ENCODE results near the gene PCYT1B. TPM values are rescaled to one million over a fixed set of nuclear protein-coding genes. Genes with fewer than 3 reads are reported as not detected.

Gene PCYT1B
- total and polyA plus RNA-seq, 7 experiments from 2014 or later: 0.05 to 0.12 TPM; not detected in 5

GRCh38 chrX:24682739-24683432 is 35.7 kb upstream of the PCYT1B start:
- intact Hi-C loops (cut with micrococcal nuclease): no loop called here
- ATAC-seq: no peak
- POLR2A ChIA-PET: no interaction called here

GRCh38 chrX:24676403-24677024 is 29.4 kb upstream of the PCYT1B start:
- peaks cover 0 to 4% (median 0%) of the 10 kb centered on the region in 5 donors for H3K27me3 Mint-ChIP-seq
- Histone ChIP-seq H3K27ac (ENCODE audit: low read depth, low read length) (no peak overlapping the region), H3K4me1 (ENCODE audit: control insufficient read depth in 2 of 2, insufficient read depth in 2 of 2, low read length in 2 of 2) (no peaks in the 10 kb centered on the region), H3K4me3 (ENCODE audit: low read length) (no peak overlapping the region), H3K27me3 (ENCODE audit: control insufficient read depth in 2 of 2, insufficient read depth in 2 of 2, low read length in 2 of 2) (no peaks in the 10 kb centered on the region), H3K36me3 (ENCODE audit: control insufficient read depth in 2 of 3, insufficient read depth in 3 of 3, low read length in 3 of 3) (no peaks in the 10 kb centered on the region), H3K9me3 (ENCODE audit: control insufficient read depth in 2 of 3, low read length in 3 of 3) (no peaks in the 10 kb centered on the region)
- POLR2A ChIA-PET: no interaction called here
- DNase-seq (peak in 2 of 9 donors; percentile 7 to 8), ATAC-seq (peak; percentile 44)
- H3K4me3 Mint-ChIP-seq: no peak overlapping the region
- H3K36me3 Mint-ChIP-seq: no peaks in the 10 kb centered on the region
- no peak overlapping the region for H3K27ac Mint-ChIP-seq
- no peaks in the 10 kb centered on the region for H3K4me1 Mint-ChIP-seq
- H3K9me3 Mint-ChIP-seq: peaks cover 0 to 2% (median 0%) of the 10 kb centered on the region in 11 donors
- intact Hi-C loops (cut with micrococcal nuclease): loop anchor here in 1 of 2 donors (2.0 kb wide), 1 partner anchor 30 kb away; the partner anchor contains the start of gene PCYT1B
- CTCF ChIA-PET: interaction anchor here (0.9 kb wide), 1 partner anchor 303 kb away, joined by 6 read pairs; no protein-coding TSS in a partner anchor

More at GRCh38 chrX:24682739-24683432, 35.7 kb upstream of the PCYT1B start:
- DNase-seq: no peak
- no peaks in the 10 kb centered on the region for H3K4me1 ChIP-seq (ENCODE audit: control insufficient read depth in 2 of 2, insufficient read depth in 2 of 2, low read length in 2 of 2)
- peaks cover 0 to 10% (median 0%) of the 10 kb centered on the region in 5 donors for H3K27me3 Mint-ChIP-seq
- CTCF ChIA-PET: no interaction called here
- peaks cover 0 to 5% (median 0%) of the 10 kb centered on the region in 11 donors for H3K9me3 Mint-ChIP-seq
- H3K4me3 Mint-ChIP-seq: no peak overlapping the region
- no peaks in the 10 kb centered on the region for H3K9me3 ChIP-seq (ENCODE audit: control insufficient read depth in 2 of 3, low read length in 3 of 3)
- H3K4me3 ChIP-seq (ENCODE audit: low read length): no peak overlapping the region
- H3K36me3 ChIP-seq (ENCODE audit: control insufficient read depth in 2 of 3, insufficient read depth in 3 of 3, low read length in 3 of 3): no peaks in the 10 kb centered on the region
- no peaks in the 10 kb centered on the region for H3K36me3 Mint-ChIP-seq
- H3K27ac ChIP-seq (ENCODE audit: low read depth, low read length): no peak overlapping the region
- peaks cover 0 to 4% (median 0%) of the 10 kb centered on the region in 7 donors for H3K4me1 Mint-ChIP-seq
- H3K27ac Mint-ChIP-seq: no peak overlapping the region
- no peaks in the 10 kb centered on the region for H3K27me3 ChIP-seq (ENCODE audit: control insufficient read depth in 2 of 2, insufficient read depth in 2 of 2, low read length in 2 of 2)

- CTCF ChIA-PET: no interaction called here
- H3K4me3 ChIP-seq (ENCODE audit: low read length): no peak overlapping the region
- no peaks in the 10 kb centered on the region for H3K27me3 ChIP-seq (ENCODE audit: control insufficient read depth in 2 of 2, insufficient read depth in 2 of 2, low read length in 2 of 2)
- Mint-ChIP-seq H3K27ac (no peak overlapping the region), H3K9me3 (peaks cover 0 to 2% (median 0%) of the 10 kb centered on the region in 11 donors), H3K4me3 (no peak overlapping the region), H3K27me3 (peaks cover 0 to 3% (median 0%) of the 10 kb centered on the region in 5 donors), H3K4me1 (no peaks in the 10 kb centered on the region), H3K36me3 (no peaks in the 10 kb centered on the region)
- DNase-seq: no peak
- ATAC-seq: no peak
- no peaks in the 10 kb centered on the region for H3K9me3 ChIP-seq (ENCODE audit: control insufficient read depth in 2 of 3, low read length in 3 of 3)
- H3K4me1 ChIP-seq (ENCODE audit: control insufficient read depth in 2 of 2, insufficient read depth in 2 of 2, low read length in 2 of 2): no peaks in the 10 kb centered on the region
- POLR2A ChIA-PET: no interaction called here
- H3K27ac ChIP-seq (ENCODE audit: low read depth, low read length): no peak overlapping the region
- intact Hi-C loops (cut with micrococcal nuclease): no loop called here
- H3K36me3 ChIP-seq (ENCODE audit: control insufficient read depth in 2 of 3, insufficient read depth in 3 of 3, low read length in 3 of 3): no peaks in the 10 kb centered on the region
Observed at GRCh38 chrX:24673424-24673823, 26.3 kb upstream of the PCYT1B start.

- no peak overlapping the region for H3K27ac Mint-ChIP-seq
- no peak overlapping the region for H3K4me3 Mint-ChIP-seq
- CTCF ChIA-PET: no interaction called here
- H3K36me3 ChIP-seq (ENCODE audit: control insufficient read depth in 2 of 3, insufficient read depth in 3 of 3, low read length in 3 of 3): no peaks in the 10 kb centered on the region
- H3K4me1 Mint-ChIP-seq: no peaks in the 10 kb centered on the region
- H3K4me1 ChIP-seq (ENCODE audit: control insufficient read depth in 2 of 2, insufficient read depth in 2 of 2, low read length in 2 of 2): no peaks in the 10 kb centered on the region
- H3K36me3 Mint-ChIP-seq: no peaks in the 10 kb centered on the region
- H3K9me3 ChIP-seq (ENCODE audit: control insufficient read depth in 2 of 3, low read length in 3 of 3): no peaks in the 10 kb centered on the region
- DNase-seq: no peak
- POLR2A ChIA-PET: no interaction called here
- ATAC-seq: no peak
- no peak overlapping the region for H3K27ac ChIP-seq (ENCODE audit: low read depth, low read length)
- peaks cover 0 to 5% (median 0%) of the 10 kb centered on the region in 5 donors for H3K27me3 Mint-ChIP-seq
- H3K4me3 ChIP-seq (ENCODE audit: low read length): no peak overlapping the region
- intact Hi-C loops (cut with micrococcal nuclease): no loop called here
- H3K27me3 ChIP-seq (ENCODE audit: control insufficient read depth in 2 of 2, insufficient read depth in 2 of 2, low read length in 2 of 2): no peaks in the 10 kb centered on the region
- H3K9me3 Mint-ChIP-seq: peaks cover 0 to 2% (median 0%) of the 10 kb centered on the region in 11 donors
Observed at GRCh38 chrX:24672701-24673190, 25.6 kb upstream of the PCYT1B start.

- H3K4me1 ChIP-seq (ENCODE audit: control insufficient read depth in 2 of 2, insufficient read depth in 2 of 2, low read length in 2 of 2): no peaks in the 10 kb centered on the region
- H3K9me3 ChIP-seq (ENCODE audit: control insufficient read depth in 2 of 3, low read length in 3 of 3): no peaks in the 10 kb centered on the region
- ChIA-PET CTCF (no interaction called here), POLR2A (no interaction called here)
- no peaks in the 10 kb centered on the region for H3K36me3 Mint-ChIP-seq
- no peak for DNase-seq
- no peaks in the 10 kb centered on the region for H3K36me3 ChIP-seq (ENCODE audit: control insufficient read depth in 2 of 3, insufficient read depth in 3 of 3, low read length in 3 of 3)
- no peak overlapping the region for H3K27ac ChIP-seq (ENCODE audit: low read depth, low read length)
- no peaks in the 10 kb centered on the region for H3K27me3 ChIP-seq (ENCODE audit: control insufficient read depth in 2 of 2, insufficient read depth in 2 of 2, low read length in 2 of 2)
- H3K4me1 Mint-ChIP-seq: no peaks in the 10 kb centered on the region
- intact Hi-C loops (cut with micrococcal nuclease): no loop called here
- no peak overlapping the region for H3K4me3 ChIP-seq (ENCODE audit: low read length)
- no peak overlapping the region for H3K4me3 Mint-ChIP-seq
- ATAC-seq: no peak
- peaks cover 0 to 3% (median 0%) of the 10 kb centered on the region in 11 donors for H3K9me3 Mint-ChIP-seq
- peaks cover 0 to 11% (median 0%) of the 10 kb centered on the region in 5 donors for H3K27me3 Mint-ChIP-seq
- no peak overlapping the region for H3K27ac Mint-ChIP-seq
Observed at GRCh38 chrX:24668111-24668510, 21.0 kb upstream of the PCYT1B start.

- no peak overlapping the region for H3K27ac Mint-ChIP-seq
Observed at GRCh38 chrX:24662352-24662751, 15.2 kb upstream of the PCYT1B start.

More at GRCh38 chrX:24662352-24662751, 15.2 kb upstream of the PCYT1B start:
- CTCF ChIA-PET: no interaction called here
- Mint-ChIP-seq H3K27me3 (peaks cover 0 to 14% (median 0%) of the 10 kb centered on the region in 5 donors), H3K9me3 (peaks cover 0 to 3% (median 0%) of the 10 kb centered on the region in 11 donors), H3K4me1 (no peaks in the 10 kb centered on the region), H3K4me3 (no peak overlapping the region), H3K36me3 (no peaks in the 10 kb centered on the region)
- Histone ChIP-seq H3K27me3 (ENCODE audit: control insufficient read depth in 2 of 2, insufficient read depth in 2 of 2, low read length in 2 of 2) (no peaks in the 10 kb centered on the region), H3K27ac (ENCODE audit: low read depth, low read length) (no peak overlapping the region), H3K4me3 (ENCODE audit: low read length) (no peak overlapping the region), H3K9me3 (ENCODE audit: control insufficient read depth in 2 of 3, low read length in 3 of 3) (no peaks in the 10 kb centered on the region), H3K36me3 (ENCODE audit: control insufficient read depth in 2 of 3, insufficient read depth in 3 of 3, low read length in 3 of 3) (no peaks in the 10 kb centered on the region), H3K4me1 (ENCODE audit: control insufficient read depth in 2 of 2, insufficient read depth in 2 of 2, low read length in 2 of 2) (no peaks in the 10 kb centered on the region)
- ATAC-seq (no peak), DNase-seq (no peak)
- POLR2A ChIA-PET: no interaction called here
- intact Hi-C loops (cut with micrococcal nuclease): no loop called here

All from naive thymus-derived CD4-positive, alpha-beta T cell (primary cell).